HepG2 (cell line): Measurements from ENCODE around the gene MTHFSD. TPM values are rescaled to one million over a fixed set of nuclear protein-coding genes. Genes with fewer than 3 reads are reported as not detected.

ENCODE experiments used
- CENPX ChIP-seq: sonication (generic); formaldehyde crosslinking; IDR thresholded peaks from 2 replicates; pipeline ENCODE4 v1.9.0; 2021; ENCODE audit warnings: mild to moderate bottlenecking, missing genetic modification reagents, moderate library complexity
- ELF1 ChIP-seq: sonication (generic); formaldehyde crosslinking; IDR thresholded peaks from 2 replicates; pipeline ENCODE4 v1.4.0; 2020; ENCODE audit warnings: missing genetic modification reagents
- HMG20A ChIP-seq: IDR thresholded peaks from 2 replicates; pipeline ENCODE4 v1.6.1; 2016; ENCODE audit warnings: borderline replicate concordance
- HNRNPL ChIP-seq: fragments of 200-400 bp; formaldehyde crosslinking; IDR thresholded peaks from 2 replicates; pipeline ENCODE4 v1.6.1; 2017; ENCODE audit warnings: mild to moderate bottlenecking, low read depth, low read length
- PBX2 ChIP-seq: IDR thresholded peaks from 2 replicates; pipeline ENCODE4 v1.6.1; 2016; ENCODE audit warnings: control low read depth
- ZNF564 ChIP-seq: sonication (generic); formaldehyde crosslinking; IDR thresholded peaks from 2 replicates; pipeline ENCODE4 v1.8.1; 2023; ENCODE audit warnings: mild to moderate bottlenecking, missing genetic modification reagents
- polyA plus RNA-seq, 8 experiments: library from polyadenylated mRNA; depleted of rRNA in 3 of 8; stranded (reverse) in 7 of 8; unstranded in 1 of 8; fragments of >200 nt; fragmentation: Illumina TruSeq in 4 of 8; extraction: Trizol in 4 of 8; gene quantifications; 2 replicates each; pipeline versions ENCODE4 v1.2.1 to v1.2.3, GENCODE V29; 2011 to 2016; ENCODE audit warnings: low read depth in 4 of 8, missing spikeins in 1 of 8, mixed read lengths in 1 of 8; ENCODE audit not compliant: insufficient read depth in 1 of 8
- total RNA-seq, 5 experiments: library from RNA; depleted of rRNA; stranded (reverse); fragments of >200 nt; fragmentation: Illumina TruSeq; extraction: Trizol; gene quantifications; 2 replicates each; pipeline ENCODE4 v1.2.3, GENCODE V29; 2016; ENCODE audit warnings: low read depth in 1 of 5
- TF ChIP-seq, protein P1 (sequence below): sonication (generic); formaldehyde crosslinking; IDR thresholded peaks from 2 replicates; pipeline ENCODE4 v1.5.0; 2020; ENCODE audit warnings: mild to moderate bottlenecking, missing genetic modification reagents, borderline replicate concordance

The MTHFSD gene
- total and polyA plus RNA-seq, 2 of the 13 experiments (the other 11 are each of a cell fraction or from before 2014, with no cell fraction given): 14.2 to 16.3 TPM

DNA sequence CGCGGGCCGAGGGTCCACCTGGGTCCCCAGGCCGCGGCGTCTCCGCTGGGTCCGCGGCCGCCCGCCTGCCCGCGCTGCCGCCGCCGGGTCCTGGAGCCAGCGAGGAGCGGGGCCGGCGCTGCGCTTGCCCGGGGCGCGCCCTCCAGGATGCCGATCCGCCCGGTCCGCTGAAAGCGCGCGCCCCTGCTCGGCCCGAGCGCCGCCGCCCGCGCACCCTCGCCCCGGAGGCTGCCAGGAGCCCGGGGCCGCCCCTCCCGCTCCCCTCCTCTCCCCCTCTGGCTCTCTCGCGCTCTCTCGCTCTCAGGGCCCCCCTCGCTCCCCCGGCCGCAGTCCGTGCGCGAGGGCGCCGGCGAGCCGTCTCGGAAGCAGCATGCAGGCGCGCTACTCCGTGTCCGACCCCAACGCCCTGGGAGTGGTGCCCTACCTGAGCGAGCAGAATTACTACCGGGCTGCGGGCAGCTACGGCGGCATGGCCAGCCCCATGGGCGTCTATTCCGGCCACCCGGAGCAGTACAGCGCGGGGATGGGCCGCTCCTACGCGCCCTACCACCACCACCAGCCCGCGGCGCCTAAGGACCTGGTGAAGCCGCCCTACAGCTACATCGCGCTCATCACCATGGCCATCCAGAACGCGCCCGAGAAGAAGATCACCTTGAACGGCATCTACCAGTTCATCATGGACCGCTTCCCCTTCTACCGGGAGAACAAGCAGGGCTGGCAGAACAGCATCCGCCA is 12.1 kb upstream of the MTHFSD start (continued):
- TF ChIP-seq, protein P1, sequence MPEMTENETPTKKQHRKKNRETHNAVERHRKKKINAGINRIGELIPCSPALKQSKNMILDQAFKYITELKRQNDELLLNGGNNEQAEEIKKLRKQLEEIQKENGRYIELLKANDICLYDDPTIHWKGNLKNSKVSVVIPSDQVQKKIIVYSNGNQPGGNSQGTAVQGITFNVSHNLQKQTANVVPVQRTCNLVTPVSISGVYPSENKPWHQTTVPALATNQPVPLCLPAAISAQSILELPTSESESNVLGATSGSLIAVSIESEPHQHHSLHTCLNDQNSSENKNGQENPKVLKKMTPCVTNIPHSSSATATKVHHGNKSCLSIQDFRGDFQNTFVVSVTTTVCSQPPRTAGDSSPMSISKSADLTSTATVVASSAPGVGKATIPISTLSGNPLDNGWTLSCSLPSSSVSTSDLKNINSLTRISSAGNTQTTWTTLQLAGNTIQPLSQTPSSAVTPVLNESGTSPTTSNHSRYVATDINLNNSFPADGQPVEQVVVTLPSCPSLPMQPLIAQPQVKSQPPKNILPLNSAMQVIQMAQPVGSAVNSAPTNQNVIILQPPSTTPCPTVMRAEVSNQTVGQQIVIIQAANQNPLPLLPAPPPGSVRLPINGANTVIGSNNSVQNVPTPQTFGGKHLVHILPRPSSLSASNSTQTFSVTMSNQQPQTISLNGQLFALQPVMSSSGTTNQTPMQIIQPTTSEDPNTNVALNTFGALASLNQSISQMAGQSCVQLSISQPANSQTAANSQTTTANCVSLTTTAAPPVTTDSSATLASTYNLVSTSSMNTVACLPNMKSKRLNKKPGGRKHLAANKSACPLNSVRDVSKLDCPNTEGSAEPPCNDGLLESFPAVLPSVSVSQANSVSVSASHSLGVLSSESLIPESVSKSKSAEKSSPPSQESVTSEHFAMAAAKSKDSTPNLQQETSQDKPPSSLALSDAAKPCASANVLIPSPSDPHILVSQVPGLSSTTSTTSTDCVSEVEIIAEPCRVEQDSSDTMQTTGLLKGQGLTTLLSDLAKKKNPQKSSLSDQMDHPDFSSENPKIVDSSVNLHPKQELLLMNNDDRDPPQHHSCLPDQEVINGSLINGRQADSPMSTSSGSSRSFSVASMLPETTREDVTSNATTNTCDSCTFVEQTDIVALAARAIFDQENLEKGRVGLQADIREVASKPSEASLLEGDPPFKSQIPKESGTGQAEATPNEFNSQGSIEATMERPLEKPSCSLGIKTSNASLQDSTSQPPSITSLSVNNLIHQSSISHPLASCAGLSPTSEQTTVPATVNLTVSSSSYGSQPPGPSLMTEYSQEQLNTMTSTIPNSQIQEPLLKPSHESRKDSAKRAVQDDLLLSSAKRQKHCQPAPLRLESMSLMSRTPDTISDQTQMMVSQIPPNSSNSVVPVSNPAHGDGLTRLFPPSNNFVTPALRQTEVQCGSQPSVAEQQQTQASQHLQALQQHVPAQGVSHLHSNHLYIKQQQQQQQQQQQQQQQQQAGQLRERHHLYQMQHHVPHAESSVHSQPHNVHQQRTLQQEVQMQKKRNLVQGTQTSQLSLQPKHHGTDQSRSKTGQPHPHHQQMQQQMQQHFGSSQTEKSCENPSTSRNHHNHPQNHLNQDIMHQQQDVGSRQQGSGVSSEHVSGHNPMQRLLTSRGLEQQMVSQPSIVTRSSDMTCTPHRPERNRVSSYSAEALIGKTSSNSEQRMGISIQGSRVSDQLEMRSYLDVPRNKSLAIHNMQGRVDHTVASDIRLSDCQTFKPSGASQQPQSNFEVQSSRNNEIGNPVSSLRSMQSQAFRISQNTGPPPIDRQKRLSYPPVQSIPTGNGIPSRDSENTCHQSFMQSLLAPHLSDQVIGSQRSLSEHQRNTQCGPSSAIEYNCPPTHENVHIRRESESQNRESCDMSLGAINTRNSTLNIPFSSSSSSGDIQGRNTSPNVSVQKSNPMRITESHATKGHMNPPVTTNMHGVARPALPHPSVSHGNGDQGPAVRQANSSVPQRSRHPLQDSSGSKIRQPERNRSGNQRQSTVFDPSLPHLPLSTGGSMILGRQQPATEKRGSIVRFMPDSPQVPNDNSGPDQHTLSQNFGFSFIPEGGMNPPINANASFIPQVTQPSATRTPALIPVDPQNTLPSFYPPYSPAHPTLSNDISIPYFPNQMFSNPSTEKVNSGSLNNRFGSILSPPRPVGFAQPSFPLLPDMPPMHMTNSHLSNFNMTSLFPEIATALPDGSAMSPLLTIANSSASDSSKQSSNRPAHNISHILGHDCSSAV (CRISPR knock-in tag): no peak
- TF ChIP-seq ZNF564 (CRISPR knock-in tag) (no peak), CENPX (CRISPR knock-in tag) (no peak), HNRNPL (no peak), HMG20A (CRISPR knock-in tag) (no peak), PBX2 (no peak), ELF1 (no peak)
